NCI-H1048 (cell line): ENCODE measurements around the gene TGFBRAP1.
A peak's percentile ranks its signal among the peaks of the same experiment; 100 is the strongest.

ENCODE experiments used
- DNase-seq: peaks from one replicate; lab custom pipeline; 2025; lab: John Stamatoyannopoulos, UW

The TGFBRAP1 gene

GRCh38 chr2:105317937-105318336 lies 11.6 kb downstream of the TGFBRAP1 start:
- no peak for DNase-seq

GRCh38 chr2:105315314-105315713 lies 14.2 kb downstream of the TGFBRAP1 start:
- no peak for DNase-seq

GRCh38 chr2:105313877-105314276 lies 15.7 kb downstream of the TGFBRAP1 start:
- DNase-seq, result no peak

- DNase-seq, result no peak
These were observed 20.4 kb downstream of the TGFBRAP1 start for GRCh38 chr2:105309147-105309545.

GRCh38 chr2:105308382-105309146 lies 21.0 kb downstream of the TGFBRAP1 start:
- no peak for DNase-seq

- no peak for DNase-seq
These were observed 21.6 kb downstream of the TGFBRAP1 start for GRCh38 chr2:105307962-105308361.

- DNase-seq, result no peak
These were observed 22.0 kb downstream of the TGFBRAP1 start for GRCh38 chr2:105307550-105307949.

GRCh38 chr2:105307146-105307545 lies 22.4 kb downstream of the TGFBRAP1 start:
- no peak for DNase-seq

- DNase-seq, result no peak
These were observed 27.9 kb downstream of the TGFBRAP1 start for GRCh38 chr2:105301646-105302045.

- DNase-seq, result no peak
These were observed 30.2 kb downstream of the TGFBRAP1 start for GRCh38 chr2:105299290-105299689.

GRCh38 chr2:105298017-105298416 lies 31.5 kb downstream of the TGFBRAP1 start:
- DNase-seq, result no peak

- no peak for DNase-seq
These were observed 32.3 kb downstream of the TGFBRAP1 start for GRCh38 chr2:105297216-105297615.

GRCh38 chr2:105296017-105296611 lies 33.4 kb downstream of the TGFBRAP1 start:
- no peak for DNase-seq

- DNase-seq, result peak; percentile 14
These were observed 34.6 kb downstream of the TGFBRAP1 start for GRCh38 chr2:105294844-105295481.

GRCh38 chr2:105294046-105294445 lies 35.5 kb downstream of the TGFBRAP1 start:
- no peak for DNase-seq

GRCh38 chr2:105291981-105292380 lies 37.6 kb downstream of the TGFBRAP1 start:
- no peak for DNase-seq

- DNase-seq, result no peak
These were observed 38.4 kb downstream of the TGFBRAP1 start for GRCh38 chr2:105290981-105291660.

GRCh38 chr2:105288133-105288532 lies 41.4 kb downstream of the TGFBRAP1 start:
- no peak for DNase-seq

GRCh38 chr2:105287692-105288091 lies 41.8 kb downstream of the TGFBRAP1 start:
- DNase-seq, result no peak

- no peak for DNase-seq
These were observed 46.0 kb downstream of the TGFBRAP1 start for GRCh38 chr2:105283532-105283931.

GRCh38 chr2:105280281-105280680 lies 49.3 kb downstream of the TGFBRAP1 start:
- no peak for DNase-seq

- DNase-seq, result no peak
These were observed 50.4 kb downstream of the TGFBRAP1 start for GRCh38 chr2:105279126-105279525.

- DNase-seq, result no peak
These were observed 50.9 kb downstream of the TGFBRAP1 start for GRCh38 chr2:105278654-105279053.
